PFSK-1 (cell line): ENCODE measurements around the gene PRAMEF20.

Experiments used
- FOXP2 ChIP-seq: optimal IDR thresholded peaks from 2 replicates; pipeline ENCODE3; 2011; ENCODE audit warnings: borderline replicate concordance, control low read depth, inconsistent platforms; ENCODE audit not compliant: insufficient read depth; ENCODE audit errors: extremely low read length, extremely low read depth
- POLR2AphosphoS5 ChIP-seq: IDR thresholded peaks from 2 replicates; pipeline ENCODE4 v1.6.1; 2012; ENCODE audit warnings: low read depth, mild to moderate bottlenecking, control low read depth, low read length, moderate library complexity
- SIN3A ChIP-seq: IDR thresholded peaks from 2 replicates; pipeline ENCODE4 v1.6.1; 2012; ENCODE audit warnings: mild to moderate bottlenecking, low read length, moderate library complexity, borderline replicate concordance; ENCODE audit not compliant: insufficient read depth
- TAF1 ChIP-seq: IDR thresholded peaks from 2 replicates; pipeline ENCODE4 v1.6.1; 2012; ENCODE audit warnings: low read length, control low read depth, borderline replicate concordance; ENCODE audit not compliant: insufficient read depth
- TF ChIP-seq, protein P1 (sequence below), 2 experiments: IDR thresholded peaks; 2 replicates each; pipeline versions ENCODE4 v1.6.1 to v1.8.0; 2011 to 2012; ENCODE audit warnings: low read depth in 2 of 2, low read length in 2 of 2, control low read depth in 1 of 2, inconsistent platforms in 1 of 2, mild to moderate bottlenecking in 1 of 2, moderate library complexity in 1 of 2; ENCODE audit not compliant: insufficient read depth in 1 of 2

PRAMEF20 gene

DNA sequence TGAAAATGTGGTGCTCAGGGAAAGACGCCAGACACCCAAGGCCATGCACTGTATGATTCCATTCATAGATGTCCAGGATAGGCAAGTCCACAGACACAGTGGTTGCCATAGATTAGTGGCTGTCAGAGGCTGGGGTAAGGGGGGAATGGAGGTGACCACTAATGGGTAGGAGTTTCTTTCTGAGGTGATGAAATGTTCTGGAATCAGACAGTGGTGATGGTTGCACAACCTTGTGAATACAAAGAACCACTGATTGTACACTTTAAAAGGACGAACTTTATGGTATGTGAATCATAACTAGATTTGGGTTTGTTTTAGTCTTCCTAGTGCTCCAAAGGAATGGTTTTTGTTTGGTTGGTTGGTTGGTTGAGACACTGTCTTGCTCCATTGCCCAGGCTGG is 51.7 kb downstream of the PRAMEF20 start:
- TF ChIP-seq SIN3A (no peak), POLR2AphosphoS5 (no peak), TAF1 (no peak), FOXP2 (no peak)
- TF ChIP-seq, protein P1, sequence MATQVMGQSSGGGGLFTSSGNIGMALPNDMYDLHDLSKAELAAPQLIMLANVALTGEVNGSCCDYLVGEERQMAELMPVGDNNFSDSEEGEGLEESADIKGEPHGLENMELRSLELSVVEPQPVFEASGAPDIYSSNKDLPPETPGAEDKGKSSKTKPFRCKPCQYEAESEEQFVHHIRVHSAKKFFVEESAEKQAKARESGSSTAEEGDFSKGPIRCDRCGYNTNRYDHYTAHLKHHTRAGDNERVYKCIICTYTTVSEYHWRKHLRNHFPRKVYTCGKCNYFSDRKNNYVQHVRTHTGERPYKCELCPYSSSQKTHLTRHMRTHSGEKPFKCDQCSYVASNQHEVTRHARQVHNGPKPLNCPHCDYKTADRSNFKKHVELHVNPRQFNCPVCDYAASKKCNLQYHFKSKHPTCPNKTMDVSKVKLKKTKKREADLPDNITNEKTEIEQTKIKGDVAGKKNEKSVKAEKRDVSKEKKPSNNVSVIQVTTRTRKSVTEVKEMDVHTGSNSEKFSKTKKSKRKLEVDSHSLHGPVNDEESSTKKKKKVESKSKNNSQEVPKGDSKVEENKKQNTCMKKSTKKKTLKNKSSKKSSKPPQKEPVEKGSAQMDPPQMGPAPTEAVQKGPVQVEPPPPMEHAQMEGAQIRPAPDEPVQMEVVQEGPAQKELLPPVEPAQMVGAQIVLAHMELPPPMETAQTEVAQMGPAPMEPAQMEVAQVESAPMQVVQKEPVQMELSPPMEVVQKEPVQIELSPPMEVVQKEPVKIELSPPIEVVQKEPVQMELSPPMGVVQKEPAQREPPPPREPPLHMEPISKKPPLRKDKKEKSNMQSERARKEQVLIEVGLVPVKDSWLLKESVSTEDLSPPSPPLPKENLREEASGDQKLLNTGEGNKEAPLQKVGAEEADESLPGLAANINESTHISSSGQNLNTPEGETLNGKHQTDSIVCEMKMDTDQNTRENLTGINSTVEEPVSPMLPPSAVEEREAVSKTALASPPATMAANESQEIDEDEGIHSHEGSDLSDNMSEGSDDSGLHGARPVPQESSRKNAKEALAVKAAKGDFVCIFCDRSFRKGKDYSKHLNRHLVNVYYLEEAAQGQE (IDR thresholded peaks at IDR 0.05; ENCODE audit: insufficient read depth in 1 of 2, low read depth in 2 of 2, low read length in 2 of 2): no peak

DNA sequence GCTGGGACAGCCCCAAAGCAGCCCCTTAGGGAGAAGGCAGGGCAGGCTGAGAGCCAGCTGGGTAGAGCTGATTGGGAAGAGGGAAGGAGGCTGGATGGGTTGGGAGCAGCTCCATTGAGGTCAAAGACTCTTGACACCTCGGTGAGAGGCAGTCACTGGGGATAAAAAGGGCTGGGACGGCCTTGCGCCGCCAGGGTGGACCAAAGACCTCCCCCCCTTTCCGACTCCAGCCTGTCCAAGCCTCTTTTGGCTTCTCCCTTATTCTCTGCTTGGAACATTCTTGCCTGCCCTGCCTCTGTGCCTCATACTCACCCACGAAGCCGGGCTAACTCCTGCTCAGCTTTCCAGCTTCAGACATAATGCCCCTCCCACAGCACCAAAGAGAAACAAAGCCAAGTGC is 52.4 kb downstream of the PRAMEF20 start:
- no peak for TF ChIP-seq SIN3A
- TF ChIP-seq, protein P1 (IDR thresholded peaks at IDR 0.05; ENCODE audit: insufficient read depth in 1 of 2, low read depth in 2 of 2, low read length in 2 of 2): no peak
- TF ChIP-seq POLR2AphosphoS5: no peak
- TF ChIP-seq FOXP2: no peak
- TF ChIP-seq TAF1: no peak

DNA sequence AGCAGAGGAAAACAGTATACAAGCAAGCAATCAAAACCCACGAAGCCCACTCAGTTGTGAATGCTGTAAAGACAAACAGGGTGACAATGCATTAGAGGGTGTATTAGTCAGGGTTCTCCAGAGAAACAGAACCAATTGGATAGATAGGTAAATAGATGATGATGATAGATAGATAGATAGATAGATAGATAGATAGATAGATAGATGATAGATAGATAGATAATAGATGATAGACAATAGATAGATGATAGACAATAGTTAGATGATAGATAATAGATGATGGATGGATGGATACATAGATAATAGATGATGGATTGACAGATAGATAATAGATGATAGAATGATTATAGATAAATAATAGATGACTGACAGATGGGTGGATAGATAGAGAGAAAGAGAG is 55.3 kb downstream of the PRAMEF20 start:
- TF ChIP-seq SIN3A (no peak), FOXP2 (no peak), POLR2AphosphoS5 (no peak), TAF1 (no peak)
- TF ChIP-seq, protein P1 (IDR thresholded peaks at IDR 0.05; ENCODE audit: insufficient read depth in 1 of 2, low read depth in 2 of 2, low read length in 2 of 2): no peak

DNA sequence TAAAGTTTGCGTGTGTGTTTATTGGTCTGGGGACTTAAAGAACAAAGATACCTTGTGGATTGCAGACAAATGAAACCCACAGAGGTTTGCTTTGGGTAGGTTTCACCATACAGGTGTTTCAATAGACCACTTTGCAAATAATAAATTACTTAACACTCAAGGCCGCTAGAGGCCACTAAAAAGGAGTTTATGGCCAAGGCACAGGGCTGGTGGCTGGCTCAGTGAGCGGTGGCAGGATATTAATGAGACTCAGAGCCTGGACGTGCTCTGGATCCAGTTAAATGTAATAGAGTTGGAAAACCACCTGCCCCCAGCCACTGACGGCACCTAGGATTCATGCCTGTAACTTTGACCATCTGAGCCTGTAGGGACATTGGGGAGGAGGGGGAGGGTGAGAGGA is 59.1 kb downstream of the PRAMEF20 start:
- TF ChIP-seq TAF1 (no peak), POLR2AphosphoS5 (no peak), SIN3A (no peak), FOXP2 (no peak)
- TF ChIP-seq, protein P1 (IDR thresholded peaks at IDR 0.05; ENCODE audit: insufficient read depth in 1 of 2, low read depth in 2 of 2, low read length in 2 of 2): no peak
